ENCODE results near the gene DNAJB8.

The DNAJB8 gene

GRCh38 chr3:128466840-128467541 is at the start of gene DNAJB8:
DNAJB8 (minus strand) TSS chr3:128466890; CDS start chr3:128463245, 3,645 bp downstream.
- no peak for DNase-seq
- in situ Hi-C loops (cut with HindIII; ENCODE audit: low pct_ligation_motif_present, low pct_unique_long_range_greater_than_20kb, low sequenced_read_pairs): no loop called here

DNA sequence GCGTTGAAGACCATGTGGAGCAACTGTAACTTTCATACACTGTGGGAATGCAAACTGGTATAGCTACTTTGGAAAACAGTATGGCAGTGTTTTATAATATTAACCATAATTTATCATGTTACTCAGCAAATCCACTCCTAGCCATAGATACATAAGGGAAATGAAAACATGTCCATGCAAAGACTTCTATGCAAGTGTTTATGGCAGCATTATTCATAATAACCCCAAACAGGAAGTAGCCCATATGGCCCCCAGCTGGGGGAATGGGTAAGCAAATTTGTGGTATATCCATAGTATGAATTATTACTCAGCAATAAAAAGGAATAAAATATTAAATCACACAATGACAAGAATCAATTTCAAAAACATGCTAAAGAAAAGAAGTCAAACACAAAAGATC is 49.3 kb upstream of the DNAJB8 start:
- no peak for DNase-seq
- in situ Hi-C loops (cut with HindIII; ENCODE audit: low pct_ligation_motif_present, low pct_unique_long_range_greater_than_20kb, low sequenced_read_pairs): no loop called here

- no peak for DNase-seq
- in situ Hi-C loops (cut with HindIII; ENCODE audit: low pct_ligation_motif_present, low pct_unique_long_range_greater_than_20kb, low sequenced_read_pairs): no loop called here
Measured at GRCh38 chr3:128508852-128509251, 42.2 kb upstream of the DNAJB8 start.

DNA sequence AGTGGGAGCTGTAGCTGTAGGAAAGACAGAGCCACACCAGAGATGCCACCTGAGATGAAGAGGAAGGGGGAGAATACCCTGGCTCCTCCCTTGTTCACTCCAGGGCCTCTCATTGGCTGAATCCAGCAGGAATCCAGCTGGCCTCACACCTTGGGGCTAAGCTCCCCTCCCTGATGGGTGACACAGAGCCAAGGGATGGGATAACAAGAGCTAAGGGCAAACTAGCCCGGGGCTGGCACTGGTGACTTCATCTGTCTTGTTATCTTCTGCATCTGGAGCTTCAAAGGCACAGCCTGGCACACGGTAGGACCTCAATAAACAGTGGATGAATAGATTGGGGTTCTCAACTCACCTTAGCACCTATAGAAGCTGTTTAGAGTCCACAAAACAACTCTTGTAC is 40.1 kb upstream of the DNAJB8 start:
- in situ Hi-C loops (cut with HindIII; ENCODE audit: low pct_ligation_motif_present, low pct_unique_long_range_greater_than_20kb, low sequenced_read_pairs): no loop called here
- no peak for DNase-seq

DNA sequence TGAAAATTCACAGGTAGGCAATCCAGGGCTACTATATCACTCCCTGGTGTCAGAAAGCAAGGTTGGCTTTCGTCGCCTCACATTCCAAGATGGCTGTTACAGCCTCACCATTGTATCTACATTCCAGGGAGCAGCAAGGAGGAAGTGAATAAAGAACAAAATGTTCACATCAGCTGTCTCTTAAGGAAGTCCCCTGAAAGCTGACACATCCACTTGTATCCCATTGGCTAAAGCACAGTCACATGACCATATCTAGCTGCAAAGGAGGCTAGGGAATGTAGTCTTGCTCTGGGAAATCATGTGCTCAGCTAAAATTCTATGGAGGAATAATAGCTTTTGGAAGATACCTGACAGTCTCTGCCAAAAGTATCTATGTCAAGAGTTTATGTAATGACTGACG is 39.1 kb upstream of the DNAJB8 start:
- no peak for DNase-seq
- in situ Hi-C loops (cut with HindIII; ENCODE audit: low pct_ligation_motif_present, low pct_unique_long_range_greater_than_20kb, low sequenced_read_pairs): no loop called here

GRCh38 chr3:128504963-128505730 is 38.5 kb upstream of the DNAJB8 start:
- in situ Hi-C loops (cut with HindIII; ENCODE audit: low pct_ligation_motif_present, low pct_unique_long_range_greater_than_20kb, low sequenced_read_pairs): no loop called here
- DNase-seq: no peak

GRCh38 chr3:128504533-128504915 is 37.8 kb upstream of the DNAJB8 start:
- in situ Hi-C loops (cut with HindIII; ENCODE audit: low pct_ligation_motif_present, low pct_unique_long_range_greater_than_20kb, low sequenced_read_pairs): no loop called here

DNA sequence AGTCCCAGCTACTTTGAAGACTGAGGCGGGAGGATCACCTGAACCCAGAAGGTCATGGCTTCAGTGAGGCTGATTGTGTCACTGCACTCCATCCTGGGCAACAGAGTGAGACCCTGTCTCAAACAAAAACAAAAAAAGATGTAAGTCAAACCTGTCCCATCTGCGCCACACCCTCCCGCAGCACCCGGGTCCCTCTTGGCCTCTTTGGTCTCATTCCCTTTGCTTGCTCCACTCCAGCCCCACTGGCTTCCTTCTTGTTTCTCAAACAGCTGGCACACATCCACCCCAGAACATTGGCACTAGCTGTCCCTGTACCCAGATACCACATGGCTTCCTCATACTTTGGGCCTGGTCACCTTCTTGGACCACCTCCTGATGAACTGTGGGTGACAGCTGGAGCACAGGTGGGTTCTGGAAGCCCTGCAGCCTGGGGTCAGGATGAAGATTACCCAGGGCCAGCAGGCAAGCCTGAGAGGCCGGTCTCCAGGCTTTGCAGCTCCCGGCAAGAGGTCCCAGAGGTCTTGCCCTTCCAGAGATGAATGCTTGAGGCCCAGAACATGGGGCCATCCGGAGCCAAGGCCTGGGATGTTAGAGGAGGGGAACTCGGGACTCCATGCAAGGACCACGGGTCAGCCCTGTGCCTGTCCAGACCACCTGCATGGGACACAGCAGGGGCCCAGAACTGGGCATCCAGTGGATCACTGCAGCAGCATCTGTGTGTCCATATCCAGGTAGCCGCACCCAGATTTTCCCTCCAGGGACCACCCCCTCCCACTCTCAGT is 37.3 kb upstream of the DNAJB8 start:
- in situ Hi-C loops (cut with HindIII; ENCODE audit: low pct_ligation_motif_present, low pct_unique_long_range_greater_than_20kb, low sequenced_read_pairs): no loop called here
- DNase-seq: no peak

More at GRCh38 chr3:128504533-128504915, 37.8 kb upstream of the DNAJB8 start:
- DNase-seq: no peak

DNA sequence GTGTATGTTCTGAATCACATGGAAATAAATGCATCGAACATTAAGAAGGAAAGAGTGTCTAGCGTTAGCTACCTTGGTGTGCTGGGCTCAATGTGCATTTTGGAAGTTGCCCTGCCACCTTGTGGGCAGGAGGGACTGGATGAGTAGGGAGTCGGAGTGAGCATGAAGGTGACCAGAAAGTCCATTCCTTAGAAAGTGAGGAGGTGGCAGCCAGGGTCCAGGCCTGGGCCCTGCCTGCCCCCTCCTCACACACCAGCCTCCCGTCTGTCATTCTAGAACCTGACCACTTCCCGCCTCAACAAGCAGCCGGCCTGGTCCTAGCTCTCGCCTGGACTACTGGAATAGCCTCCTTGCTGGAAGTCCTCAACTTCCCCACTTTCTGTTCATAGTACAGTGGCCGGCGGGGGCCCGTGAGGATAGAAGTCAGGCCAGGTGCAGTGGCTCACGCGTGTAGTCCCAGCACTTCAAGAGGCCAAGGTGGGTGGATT is 36.5 kb upstream of the DNAJB8 start:
- in situ Hi-C loops (cut with HindIII; ENCODE audit: low pct_ligation_motif_present, low pct_unique_long_range_greater_than_20kb, low sequenced_read_pairs): no loop called here
- DNase-seq: no peak

GRCh38 chr3:128502712-128503111 is 36.0 kb upstream of the DNAJB8 start:
- in situ Hi-C loops (cut with HindIII; ENCODE audit: low pct_ligation_motif_present, low pct_unique_long_range_greater_than_20kb, low sequenced_read_pairs): no loop called here
- no peak for DNase-seq

GRCh38 chr3:128501431-128501830 is 34.7 kb upstream of the DNAJB8 start:
- no peak for DNase-seq
- in situ Hi-C loops (cut with HindIII; ENCODE audit: low pct_ligation_motif_present, low pct_unique_long_range_greater_than_20kb, low sequenced_read_pairs): no loop called here

DNA sequence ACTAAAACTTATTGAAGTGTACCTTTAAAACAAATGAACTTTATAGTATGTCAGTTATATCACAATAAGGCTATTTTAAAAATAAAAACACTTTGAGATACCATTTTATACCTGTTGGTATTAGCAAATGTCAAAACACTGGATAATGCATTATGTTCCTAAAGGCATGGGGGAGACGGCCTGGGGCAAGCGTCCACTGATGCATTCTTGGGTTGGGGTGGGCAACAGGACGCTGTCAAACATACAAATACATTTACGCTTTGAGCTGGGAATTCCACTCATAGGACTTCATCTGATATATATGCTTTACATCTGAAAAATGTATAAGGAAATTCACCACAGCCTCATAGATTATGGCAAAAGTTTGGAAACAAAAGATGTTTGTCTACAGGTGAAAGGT is 33.9 kb upstream of the DNAJB8 start:
- no peak for DNase-seq
- in situ Hi-C loops (cut with HindIII; ENCODE audit: low pct_ligation_motif_present, low pct_unique_long_range_greater_than_20kb, low sequenced_read_pairs): no loop called here

DNA sequence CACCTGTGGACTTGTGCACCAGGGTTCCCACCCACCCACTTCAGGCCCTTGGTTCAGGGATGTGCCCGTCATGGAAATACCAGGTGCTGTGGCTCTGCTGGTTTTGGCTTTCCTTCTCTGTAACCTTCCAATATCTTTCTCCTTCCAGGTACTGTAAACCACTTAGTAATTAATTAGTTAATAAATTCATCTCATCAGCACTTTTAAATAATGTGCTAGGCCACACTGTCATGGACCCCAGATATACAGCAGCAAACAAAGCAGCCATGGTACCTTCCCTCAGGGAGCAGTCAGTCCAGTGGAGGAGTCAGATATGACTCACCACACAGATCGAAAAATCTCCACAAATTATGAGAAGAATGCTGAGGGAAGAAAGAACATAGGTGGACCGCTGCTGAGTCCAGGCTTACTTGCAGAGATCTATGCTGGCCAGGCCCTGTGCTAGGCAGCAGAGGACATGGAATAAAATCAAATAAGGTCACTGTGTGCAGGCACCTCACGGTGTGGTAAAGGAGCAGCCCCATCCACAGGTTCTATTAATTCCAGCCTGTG is 33.1 kb upstream of the DNAJB8 start:
- in situ Hi-C loops (cut with HindIII; ENCODE audit: low pct_ligation_motif_present, low pct_unique_long_range_greater_than_20kb, low sequenced_read_pairs): no loop called here
- no peak for DNase-seq

DNA sequence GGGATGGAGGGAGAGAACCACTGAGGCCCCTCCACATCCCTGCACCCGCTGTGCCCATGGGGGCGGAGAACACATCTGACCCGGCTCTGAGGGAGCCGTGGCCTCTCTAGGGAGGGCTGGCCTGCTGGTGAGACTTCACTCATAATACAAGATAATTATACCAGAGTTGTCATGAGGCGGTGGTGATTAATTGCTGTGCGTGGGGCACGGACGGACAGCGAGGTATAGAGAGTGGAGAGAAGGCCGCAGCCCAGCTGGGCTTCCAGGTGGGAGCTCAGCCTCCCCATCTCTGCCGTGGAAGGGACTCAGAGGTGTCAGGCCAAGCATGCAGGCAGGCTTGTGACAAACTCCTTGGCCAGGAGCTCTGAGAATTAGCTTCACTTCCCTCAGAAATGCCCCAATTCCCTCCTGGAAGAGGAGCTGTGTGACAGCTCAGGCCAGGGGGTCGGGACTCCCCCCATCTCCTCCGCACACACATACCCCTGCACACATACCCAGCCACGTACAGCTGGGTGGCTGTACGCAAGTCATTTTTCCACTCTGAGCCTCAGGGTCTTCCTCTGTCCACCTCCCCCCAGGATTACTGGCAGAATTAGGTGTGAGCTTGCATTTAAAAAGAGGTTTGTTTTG is 32.3 kb upstream of the DNAJB8 start:
- DNase-seq: no peak
- in situ Hi-C loops (cut with HindIII; ENCODE audit: low pct_ligation_motif_present, low pct_unique_long_range_greater_than_20kb, low sequenced_read_pairs): no loop called here

DNA sequence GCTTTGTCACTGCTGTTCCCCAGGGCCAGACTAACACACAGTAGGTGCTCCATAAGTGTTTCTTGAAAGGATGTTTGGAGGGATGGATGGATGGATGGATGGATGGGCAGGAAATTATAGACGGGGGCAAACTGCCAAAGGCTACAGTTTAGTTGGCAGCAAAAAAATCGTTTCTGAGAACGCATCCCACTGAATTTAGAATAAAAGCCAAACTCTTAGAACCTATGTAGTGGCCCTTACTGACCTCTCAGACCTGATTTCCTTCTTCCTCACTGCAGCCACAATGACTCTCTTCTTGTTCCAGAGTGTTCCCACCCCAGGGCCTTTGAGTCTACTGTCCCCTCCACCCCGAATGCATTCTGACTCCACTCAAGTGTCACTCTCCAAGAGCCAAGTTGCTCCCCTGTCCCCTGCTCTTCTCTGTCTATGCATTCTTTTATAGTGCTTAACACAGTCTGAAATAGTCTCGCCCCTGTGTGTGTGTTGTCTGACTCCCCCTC is 31.5 kb upstream of the DNAJB8 start:
- DNase-seq: no peak

DNA sequence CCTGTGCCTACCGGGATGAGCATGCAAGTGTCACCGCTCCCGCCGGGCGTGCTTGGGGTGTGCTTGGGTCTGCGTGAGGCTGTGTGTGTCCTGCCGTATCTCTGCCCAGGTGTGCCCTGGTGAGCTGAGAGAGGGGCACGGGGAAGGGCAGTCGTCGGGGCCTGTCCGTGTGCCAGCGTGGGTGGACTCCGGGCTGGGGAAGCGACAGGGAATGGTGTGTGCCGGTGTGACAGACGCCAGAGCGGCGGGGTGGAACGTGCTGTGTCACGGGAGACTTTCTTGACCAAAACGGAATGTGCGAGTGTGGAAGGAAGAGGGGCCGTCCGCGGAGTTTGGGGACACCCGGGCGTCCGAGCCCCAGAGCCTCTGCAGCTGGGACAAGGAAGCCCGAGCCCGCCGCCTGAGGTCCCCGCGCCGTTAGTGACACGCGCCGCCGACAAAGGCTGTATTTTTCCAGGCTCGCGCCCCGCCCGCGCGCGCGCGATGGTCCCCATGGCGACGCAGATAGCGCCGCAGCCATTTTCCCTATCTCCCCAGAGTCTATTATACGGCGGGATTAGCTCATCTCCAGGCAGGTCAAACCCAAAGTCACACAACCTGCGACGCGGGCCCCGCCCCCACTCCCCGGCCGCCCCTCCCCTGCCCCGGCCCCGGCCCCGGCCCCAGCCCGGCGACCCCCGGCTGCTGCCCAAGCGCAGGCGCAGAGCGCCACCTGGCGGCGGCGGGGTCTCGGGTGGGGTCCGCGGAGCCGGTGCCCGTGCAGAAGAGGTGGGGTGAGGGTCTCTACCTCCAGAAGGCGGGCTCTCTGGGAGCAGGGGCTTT is 30.8 kb upstream of the DNAJB8 start:
- in situ Hi-C loops (cut with HindIII; ENCODE audit: low pct_ligation_motif_present, low pct_unique_long_range_greater_than_20kb, low sequenced_read_pairs): no loop called here
- DNase-seq: peak; percentile 22

More for the DNA sequence above, 31.5 kb upstream of the DNAJB8 start:
- in situ Hi-C loops (cut with HindIII; ENCODE audit: low pct_ligation_motif_present, low pct_unique_long_range_greater_than_20kb, low sequenced_read_pairs): no loop called here

GRCh38 chr3:128496602-128497304 is 30.1 kb upstream of the DNAJB8 start:
- in situ Hi-C loops (cut with HindIII; ENCODE audit: low pct_ligation_motif_present, low pct_unique_long_range_greater_than_20kb, low sequenced_read_pairs): no loop called here
- no peak for DNase-seq
